Measurements from ENCODE around the gene KCNMA1.

GRCh38 chr10:77056650-77057049 is 581.0 kb downstream of the KCNMA1 start:
- no peak for TF ChIP-seq CTCF (IDR thresholded peaks at IDR 0.05)
- TF ChIP-seq POLR2A (IDR thresholded peaks at IDR 0.05) = no peak
